ENCODE data around the gene TNS1.

The TNS1 gene

DNA sequence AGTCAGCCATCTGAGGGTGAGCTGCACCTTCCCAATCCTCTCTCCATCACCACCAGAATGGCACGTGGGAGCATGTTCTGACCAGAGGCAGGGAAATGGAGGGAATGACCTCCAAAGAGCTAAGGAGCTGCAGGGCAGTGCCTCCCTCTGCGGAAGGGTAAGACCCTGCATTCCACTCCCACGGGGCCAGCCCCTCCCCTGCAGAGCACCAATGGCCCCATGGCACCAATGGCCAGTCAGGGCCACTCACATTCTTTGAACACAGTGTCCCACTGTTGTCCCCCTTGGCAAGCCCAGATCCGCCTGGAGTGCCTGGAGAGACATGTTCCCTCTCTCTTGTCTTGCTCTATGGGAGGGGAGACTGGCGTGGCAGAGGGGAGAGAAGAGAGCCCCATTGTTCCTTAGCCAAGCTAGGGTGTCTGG is 164.4 kb downstream of the TNS1 start:
- H3K4me3 ChIP-seq (ENCODE audit: low read depth, low read length) = no peak overlapping the region
- DNase-seq (ENCODE audit: low read depth) = no peak
- TF ChIP-seq, protein P1, sequence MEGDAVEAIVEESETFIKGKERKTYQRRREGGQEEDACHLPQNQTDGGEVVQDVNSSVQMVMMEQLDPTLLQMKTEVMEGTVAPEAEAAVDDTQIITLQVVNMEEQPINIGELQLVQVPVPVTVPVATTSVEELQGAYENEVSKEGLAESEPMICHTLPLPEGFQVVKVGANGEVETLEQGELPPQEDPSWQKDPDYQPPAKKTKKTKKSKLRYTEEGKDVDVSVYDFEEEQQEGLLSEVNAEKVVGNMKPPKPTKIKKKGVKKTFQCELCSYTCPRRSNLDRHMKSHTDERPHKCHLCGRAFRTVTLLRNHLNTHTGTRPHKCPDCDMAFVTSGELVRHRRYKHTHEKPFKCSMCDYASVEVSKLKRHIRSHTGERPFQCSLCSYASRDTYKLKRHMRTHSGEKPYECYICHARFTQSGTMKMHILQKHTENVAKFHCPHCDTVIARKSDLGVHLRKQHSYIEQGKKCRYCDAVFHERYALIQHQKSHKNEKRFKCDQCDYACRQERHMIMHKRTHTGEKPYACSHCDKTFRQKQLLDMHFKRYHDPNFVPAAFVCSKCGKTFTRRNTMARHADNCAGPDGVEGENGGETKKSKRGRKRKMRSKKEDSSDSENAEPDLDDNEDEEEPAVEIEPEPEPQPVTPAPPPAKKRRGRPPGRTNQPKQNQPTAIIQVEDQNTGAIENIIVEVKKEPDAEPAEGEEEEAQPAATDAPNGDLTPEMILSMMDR (IDR thresholded peaks at IDR 0.05; ENCODE audit: insufficient read depth, low read depth, low read length, missing control alignments) = no peak

DNA sequence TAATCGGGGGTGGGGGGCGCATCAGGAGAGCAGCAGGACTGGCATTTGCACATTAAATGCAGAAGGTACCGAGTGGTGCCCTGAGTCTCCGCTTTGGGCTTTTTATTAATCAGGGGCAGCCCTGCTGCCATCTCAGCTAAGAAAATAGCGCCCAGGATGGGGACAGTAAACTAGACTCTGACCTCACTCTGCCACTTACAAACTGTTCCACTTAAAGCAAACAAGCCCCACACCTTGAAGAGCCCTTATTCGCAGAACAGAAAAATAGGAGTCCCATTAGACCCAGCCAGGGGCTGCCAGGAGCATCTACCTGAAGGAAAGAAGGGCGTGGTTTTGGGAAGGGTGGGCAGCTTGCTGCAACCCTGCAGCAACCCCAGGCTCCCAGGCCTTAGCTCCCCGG is 165.3 kb downstream of the TNS1 start:
- TF ChIP-seq, protein P1 (IDR thresholded peaks at IDR 0.05; ENCODE audit: insufficient read depth, low read depth, low read length, missing control alignments) = no peak
- no peak overlapping the region for H3K4me3 ChIP-seq (ENCODE audit: low read depth, low read length)
- DNase-seq (ENCODE audit: low read depth) = no peak

DNA sequence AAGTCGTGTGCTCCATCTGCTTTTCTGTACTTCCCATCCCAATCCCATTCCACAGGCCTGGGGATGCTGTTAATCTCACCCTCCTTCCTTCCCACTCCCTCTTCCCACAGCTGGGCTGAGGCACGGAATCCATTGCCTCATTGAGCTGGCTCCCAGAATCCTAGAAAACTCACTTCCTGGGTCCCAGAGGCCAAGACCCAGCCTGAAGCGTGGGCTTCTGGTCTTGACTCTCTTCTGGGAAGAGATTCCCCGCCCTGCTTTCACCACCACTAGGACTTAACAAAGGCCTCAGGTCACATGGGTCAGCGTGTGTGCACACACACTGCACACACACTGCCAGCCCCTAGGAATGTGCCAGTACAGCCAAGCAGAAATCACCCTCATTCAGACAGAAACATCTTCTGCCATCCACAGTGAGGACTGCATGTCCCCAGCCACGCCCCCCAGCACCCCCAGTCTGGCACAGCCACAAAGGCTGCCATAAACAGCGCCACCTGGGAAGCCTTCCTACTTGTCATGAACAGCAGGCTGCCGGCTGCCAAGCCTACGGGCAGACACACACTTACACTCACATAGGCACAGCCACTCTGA is 165.8 kb downstream of the TNS1 start:
- peak; percentile 12 for DNase-seq (ENCODE audit: low read depth)
- TF ChIP-seq, protein P1 (IDR thresholded peaks at IDR 0.05; ENCODE audit: insufficient read depth, low read depth, low read length, missing control alignments) = no peak
- H3K4me3 ChIP-seq (ENCODE audit: low read depth, low read length) = no peak overlapping the region

DNA sequence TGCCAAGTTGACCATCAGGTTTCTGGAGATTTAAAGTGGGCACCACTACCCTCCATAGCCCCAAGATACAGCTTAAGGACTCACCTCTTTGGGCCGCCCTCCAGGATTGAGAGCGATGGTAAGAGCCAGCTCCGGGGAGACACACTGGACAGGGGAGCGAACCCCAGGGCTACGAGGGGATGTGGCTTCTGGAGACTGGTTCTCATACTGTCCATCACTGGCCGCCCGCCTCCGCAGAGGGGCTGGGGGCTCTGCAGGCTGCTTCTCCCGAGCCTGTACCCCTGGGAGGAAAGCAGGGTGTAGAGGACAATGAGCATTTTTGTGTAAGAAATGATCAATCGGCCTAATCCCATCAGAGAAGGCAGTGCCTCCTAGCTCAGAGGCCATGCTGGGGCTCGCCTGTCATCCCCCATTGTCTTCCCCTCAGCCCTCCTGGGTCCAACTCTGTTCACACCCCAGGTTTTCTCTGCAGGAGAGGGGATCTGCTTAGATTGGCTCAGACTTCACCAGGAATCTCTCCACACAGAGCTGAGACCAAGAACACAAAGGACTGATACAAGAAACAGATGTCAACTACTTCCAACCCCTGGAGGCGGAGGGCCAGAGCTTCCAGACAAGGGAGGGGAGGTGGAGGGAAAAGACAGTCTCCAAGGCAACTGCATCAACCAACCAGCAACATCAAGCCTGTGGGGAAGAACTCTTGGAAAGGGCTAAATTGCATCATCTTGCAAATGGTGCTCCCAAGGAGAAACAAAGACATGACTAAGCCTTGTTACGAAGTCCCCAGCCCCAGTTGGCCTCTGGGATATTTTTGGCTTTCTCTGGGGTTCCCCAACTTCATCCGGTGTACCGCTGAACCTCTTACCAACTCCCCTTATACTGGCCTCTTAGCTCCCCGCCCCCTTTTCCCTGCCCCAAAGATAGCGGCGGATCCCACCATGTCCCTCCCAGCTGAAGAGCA is 166.6 kb downstream of the TNS1 start:
- TF ChIP-seq, protein P1 (IDR thresholded peaks at IDR 0.05; ENCODE audit: insufficient read depth, low read depth, low read length, missing control alignments) = no peak
- peak; percentile 3 for DNase-seq (ENCODE audit: low read depth)
- H3K4me3 ChIP-seq (ENCODE audit: low read depth, low read length) = no peak overlapping the region

DNA sequence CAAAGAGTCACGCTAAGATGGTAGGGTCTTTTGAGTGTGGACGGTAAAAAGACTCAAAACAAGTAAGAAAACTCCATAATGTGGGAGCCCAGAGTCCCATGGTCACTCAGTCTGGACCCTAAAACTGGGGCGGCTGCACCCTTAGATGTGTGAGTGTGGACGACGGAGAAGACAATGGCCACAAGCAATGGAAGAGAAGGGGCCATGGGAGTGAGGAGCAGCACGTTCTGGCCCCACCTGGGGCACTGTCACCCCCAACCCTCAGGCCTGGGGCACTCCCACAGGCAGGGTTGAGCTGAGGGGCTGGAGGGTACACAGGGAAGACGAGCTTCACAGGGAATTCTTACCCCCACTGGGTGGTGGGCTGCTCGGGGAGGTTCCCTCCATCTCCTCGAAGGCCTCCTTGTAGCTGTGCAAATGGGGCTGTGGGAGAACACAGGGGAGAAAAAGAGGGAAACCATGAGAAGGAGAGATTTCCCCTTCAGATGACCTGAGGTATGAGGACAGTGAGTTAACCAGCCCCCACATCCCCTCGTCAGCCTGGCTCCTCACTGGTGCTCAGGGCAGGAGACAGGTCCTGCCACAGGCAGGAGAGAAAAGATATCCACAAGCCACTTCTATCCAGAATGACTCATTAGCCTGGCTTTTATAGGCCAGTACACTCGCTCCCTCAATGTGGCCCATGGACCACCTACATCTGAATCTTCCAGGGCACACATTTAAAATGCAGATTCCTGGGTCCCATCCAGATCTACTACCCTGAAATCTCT is 167.9 kb downstream of the TNS1 start:
- no peak overlapping the region for H3K4me3 ChIP-seq (ENCODE audit: low read depth, low read length)
- no peak for DNase-seq (ENCODE audit: low read depth)
- TF ChIP-seq, protein P1 (IDR thresholded peaks at IDR 0.05; ENCODE audit: insufficient read depth, low read depth, low read length, missing control alignments) = no peak

DNA sequence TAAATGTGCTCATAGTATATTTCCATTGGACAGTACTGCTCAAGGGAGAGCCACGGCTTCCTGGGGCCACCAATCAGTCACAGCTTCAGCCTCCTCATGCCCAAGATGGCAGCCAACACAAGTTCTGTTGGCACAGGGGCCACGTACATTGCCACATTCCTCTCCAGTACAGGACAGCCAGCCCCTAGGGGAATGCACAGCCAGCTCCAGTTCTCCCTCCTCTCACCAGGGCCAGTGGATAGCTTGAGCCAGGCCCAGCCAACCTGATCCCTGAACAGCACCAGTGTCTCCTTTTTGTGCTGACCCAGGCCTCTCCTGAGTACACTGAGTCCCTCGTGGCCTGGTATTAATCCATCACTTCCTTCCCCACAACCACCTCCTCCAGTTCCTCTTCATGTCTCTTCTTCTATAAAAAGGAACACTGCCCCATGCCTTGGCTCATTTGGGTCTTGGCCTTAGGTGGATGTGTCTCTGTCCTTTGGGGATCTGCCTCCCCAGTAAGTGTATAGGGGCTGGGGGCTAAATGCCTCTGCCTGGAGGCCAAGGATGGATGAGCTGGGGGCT is 168.7 kb downstream of the TNS1 start:
- H3K4me3 ChIP-seq (ENCODE audit: low read depth, low read length) = no peak overlapping the region
- TF ChIP-seq, protein P1 (IDR thresholded peaks at IDR 0.05; ENCODE audit: insufficient read depth, low read depth, low read length, missing control alignments) = no peak
- DNase-seq (ENCODE audit: low read depth) = no peak

Data from GM12865 (cell line).